Ishikawa (cell line): ENCODE measurements around the gene LOXHD1.

Source experiments
- CEBPB ChIP-seq: IDR thresholded peaks from 2 replicates; pipeline ENCODE4 v1.6.1; 2012
- CREB1 ChIP-seq: IDR thresholded peaks from 2 replicates; pipeline ENCODE4 v1.6.1; 2012; ENCODE audit warnings: low read depth
- EGR1 ChIP-seq: IDR thresholded peaks from 2 replicates; pipeline ENCODE4 v1.6.1; 2012
- EP300 ChIP-seq: IDR thresholded peaks from 2 replicates; pipeline ENCODE4 v1.6.1; 2012; ENCODE audit warnings: borderline replicate concordance
- FOXM1 ChIP-seq: IDR thresholded peaks from 2 replicates; pipeline ENCODE4 v1.6.1; 2012; ENCODE audit warnings: low read depth, borderline replicate concordance
- MAX ChIP-seq: IDR thresholded peaks from 2 replicates; pipeline ENCODE4 v1.6.1; 2012
- NFIC ChIP-seq: IDR thresholded peaks from 2 replicates; pipeline ENCODE4 v1.6.1; 2012
- RAD21 ChIP-seq: IDR thresholded peaks from 2 replicates; pipeline ENCODE4 v1.6.1; 2012; ENCODE audit warnings: low read depth
- REST ChIP-seq: IDR thresholded peaks from 2 replicates; pipeline ENCODE4 v1.6.1; 2012; ENCODE audit warnings: low read depth, mild to moderate bottlenecking
- TAF1 ChIP-seq: IDR thresholded peaks from 2 replicates; pipeline ENCODE4 v1.6.1; 2012; ENCODE audit warnings: low read depth, mild to moderate bottlenecking
- TCF12 ChIP-seq: IDR thresholded peaks from 2 replicates; pipeline ENCODE4 v1.6.1; 2012; ENCODE audit warnings: low read depth
- TEAD4 ChIP-seq: IDR thresholded peaks from 2 replicates; pipeline ENCODE4 v1.6.1; 2012
- USF1 ChIP-seq: IDR thresholded peaks from 2 replicates; pipeline ENCODE4 v1.6.1; 2012
- YY1 ChIP-seq: IDR thresholded peaks from 2 replicates; pipeline ENCODE4 v1.6.1; 2012; ENCODE audit warnings: low read depth
- ZBTB7A ChIP-seq: IDR thresholded peaks from 2 replicates; pipeline ENCODE4 v1.6.1; 2012; ENCODE audit warnings: low read depth

The LOXHD1 gene

GRCh38 chr18:46622999-46623398 is 34.0 kb downstream of the LOXHD1 start:
- TF ChIP-seq EGR1, result no peak
- peak; percentile 32; the same call in 1 of the 2 replicates for TF ChIP-seq RAD21
- no peak for TF ChIP-seq MAX

GRCh38 chr18:46622451-46622850 is 34.6 kb downstream of the LOXHD1 start:
- TF ChIP-seq TAF1 (no peak), YY1 (no peak), NFIC (no peak), TCF12 (no peak), EP300 (no peak)

GRCh38 chr18:46621871-46622270 is 35.1 kb downstream of the LOXHD1 start:
- TF ChIP-seq ZBTB7A, result no peak

- no peak for TF ChIP-seq TAF1
- no peak for TF ChIP-seq TEAD4
- TF ChIP-seq EP300, result no peak
- TF ChIP-seq EGR1, result no peak
- TF ChIP-seq USF1, result no peak
Measured at GRCh38 chr18:46621111-46621766, 35.8 kb downstream of the LOXHD1 start.

- TF ChIP-seq ZBTB7A, result no peak
- no peak for TF ChIP-seq FOXM1
- TF ChIP-seq CEBPB, result no peak
- TF ChIP-seq MAX, result no peak
- TF ChIP-seq EGR1, result no peak
- TF ChIP-seq TEAD4, result no peak
- TF ChIP-seq NFIC, result no peak
- no peak for TF ChIP-seq TAF1
- no peak for TF ChIP-seq CREB1
- no peak for TF ChIP-seq TCF12
- TF ChIP-seq EP300, result no peak
- TF ChIP-seq REST, result no peak
- TF ChIP-seq USF1, result no peak
- no peak for TF ChIP-seq RAD21
- no peak for TF ChIP-seq YY1
Measured at GRCh38 chr18:46619559-46619958, 37.5 kb downstream of the LOXHD1 start.

GRCh38 chr18:46615720-46616119 is 41.3 kb downstream of the LOXHD1 start:
- no peak for TF ChIP-seq USF1
- TF ChIP-seq REST, result no peak
- no peak for TF ChIP-seq TCF12
- TF ChIP-seq RAD21, result no peak
- no peak for TF ChIP-seq YY1

GRCh38 chr18:46609048-46609447 is 48.0 kb downstream of the LOXHD1 start:
- TF ChIP-seq EGR1 (no peak), EP300 (no peak), USF1 (no peak), FOXM1 (no peak), TCF12 (no peak), ZBTB7A (no peak), NFIC (no peak), YY1 (no peak), TAF1 (no peak), TEAD4 (no peak), REST (no peak), RAD21 (no peak)
